SKM-1 treated with dmso at 0.1 percent for 144 hours (cell line): Measurements from ENCODE around the gene PARD3B.
A peak's percentile ranks its signal among the peaks of the same experiment; 100 is the strongest.

Experiments used
- DNase-seq: peaks from one replicate; lab custom pipeline; 2025; ENCODE audit not compliant: unreplicated experiment; lab: John Stamatoyannopoulos, UW

PARD3B gene

GRCh38 chr2:204750389-204750788 is 205.1 kb downstream of the PARD3B start:
- no peak for DNase-seq

GRCh38 chr2:204751472-204751871 is 206.2 kb downstream of the PARD3B start:
- no peak for DNase-seq

- DNase-seq: no peak
Observed at GRCh38 chr2:204753841-204754240, 208.6 kb downstream of the PARD3B start.

- no peak for DNase-seq
Observed at GRCh38 chr2:204754898-204755297, 209.6 kb downstream of the PARD3B start.

- no peak for DNase-seq
Observed at GRCh38 chr2:204763974-204764703, 218.9 kb downstream of the PARD3B start.

- no peak for DNase-seq
Observed at GRCh38 chr2:204770735-204771134, 225.5 kb downstream of the PARD3B start.

GRCh38 chr2:204771721-204772120 is 226.4 kb downstream of the PARD3B start:
- DNase-seq: no peak

GRCh38 chr2:204772546-204772945 is 227.3 kb downstream of the PARD3B start:
- DNase-seq: no peak

GRCh38 chr2:204775766-204776165 is 230.5 kb downstream of the PARD3B start:
- no peak for DNase-seq

- DNase-seq: peak; percentile 27
Observed at GRCh38 chr2:204776781-204777559, 231.7 kb downstream of the PARD3B start.

- DNase-seq: no peak
Observed at GRCh38 chr2:204779771-204780170, 234.5 kb downstream of the PARD3B start.

GRCh38 chr2:204781941-204782340 is 236.7 kb downstream of the PARD3B start:
- no peak for DNase-seq

GRCh38 chr2:204790076-204790475 is 244.8 kb downstream of the PARD3B start:
- DNase-seq: no peak

- no peak for DNase-seq
Observed at GRCh38 chr2:204791230-204791629, 246.0 kb downstream of the PARD3B start.

GRCh38 chr2:204794624-204795023 is 249.3 kb downstream of the PARD3B start:
- DNase-seq: no peak

GRCh38 chr2:204795156-204795555 is 249.9 kb downstream of the PARD3B start:
- no peak for DNase-seq

- no peak for DNase-seq
Observed at GRCh38 chr2:204796581-204796980, 251.3 kb downstream of the PARD3B start.

- no peak for DNase-seq
Observed at GRCh38 chr2:204799791-204800190, 254.5 kb downstream of the PARD3B start.

GRCh38 chr2:204808494-204808893 is 263.2 kb downstream of the PARD3B start:
- no peak for DNase-seq

- no peak for DNase-seq
Observed at GRCh38 chr2:204824751-204825453, 279.6 kb downstream of the PARD3B start.

- no peak for DNase-seq
Observed at GRCh38 chr2:204825681-204826080, 280.4 kb downstream of the PARD3B start.
